GM10266 (cell line): ENCODE results near the gene KCND3.

Experiments used
- DNase-seq: peaks from one replicate; pipeline ENCODE4 v3.0.0; 2012; ENCODE audit errors: extremely low spot score
- TF ChIP-seq, protein P1 (sequence below): IDR thresholded peaks from 2 replicates; pipeline ENCODE4 v1.5.1; 2012; ENCODE audit warnings: mild to moderate bottlenecking, low read depth; ENCODE audit not compliant: control insufficient read depth, insufficient read depth; ENCODE audit errors: missing control alignments

The KCND3 gene

DNA sequence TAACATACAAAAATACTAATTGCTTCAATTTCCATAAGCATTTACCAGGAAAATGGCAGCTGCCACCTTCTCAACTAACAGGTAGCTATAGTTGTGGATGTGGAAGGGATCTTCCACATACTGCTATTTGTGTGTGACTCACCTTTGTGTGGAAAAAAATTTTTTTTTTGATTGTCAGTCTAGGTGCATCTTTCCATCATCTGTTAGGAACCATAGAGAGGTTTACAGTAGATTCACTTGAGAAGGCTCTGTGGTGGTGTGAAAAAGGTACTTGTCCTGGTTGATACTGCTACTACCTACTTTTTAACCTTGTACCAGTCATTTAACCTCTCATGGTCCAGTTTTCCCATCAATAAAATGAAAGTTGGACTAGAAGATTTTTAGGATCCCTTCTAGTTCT, 220.8 kb downstream of the KCND3 start:
- no peak for DNase-seq
- TF ChIP-seq, protein P1, sequence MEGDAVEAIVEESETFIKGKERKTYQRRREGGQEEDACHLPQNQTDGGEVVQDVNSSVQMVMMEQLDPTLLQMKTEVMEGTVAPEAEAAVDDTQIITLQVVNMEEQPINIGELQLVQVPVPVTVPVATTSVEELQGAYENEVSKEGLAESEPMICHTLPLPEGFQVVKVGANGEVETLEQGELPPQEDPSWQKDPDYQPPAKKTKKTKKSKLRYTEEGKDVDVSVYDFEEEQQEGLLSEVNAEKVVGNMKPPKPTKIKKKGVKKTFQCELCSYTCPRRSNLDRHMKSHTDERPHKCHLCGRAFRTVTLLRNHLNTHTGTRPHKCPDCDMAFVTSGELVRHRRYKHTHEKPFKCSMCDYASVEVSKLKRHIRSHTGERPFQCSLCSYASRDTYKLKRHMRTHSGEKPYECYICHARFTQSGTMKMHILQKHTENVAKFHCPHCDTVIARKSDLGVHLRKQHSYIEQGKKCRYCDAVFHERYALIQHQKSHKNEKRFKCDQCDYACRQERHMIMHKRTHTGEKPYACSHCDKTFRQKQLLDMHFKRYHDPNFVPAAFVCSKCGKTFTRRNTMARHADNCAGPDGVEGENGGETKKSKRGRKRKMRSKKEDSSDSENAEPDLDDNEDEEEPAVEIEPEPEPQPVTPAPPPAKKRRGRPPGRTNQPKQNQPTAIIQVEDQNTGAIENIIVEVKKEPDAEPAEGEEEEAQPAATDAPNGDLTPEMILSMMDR = no peak

- no peak for DNase-seq
- TF ChIP-seq, protein P1 = no peak
Observed at GRCh38 chr1:111768023-111768422, 221.4 kb downstream of the KCND3 start.

DNA sequence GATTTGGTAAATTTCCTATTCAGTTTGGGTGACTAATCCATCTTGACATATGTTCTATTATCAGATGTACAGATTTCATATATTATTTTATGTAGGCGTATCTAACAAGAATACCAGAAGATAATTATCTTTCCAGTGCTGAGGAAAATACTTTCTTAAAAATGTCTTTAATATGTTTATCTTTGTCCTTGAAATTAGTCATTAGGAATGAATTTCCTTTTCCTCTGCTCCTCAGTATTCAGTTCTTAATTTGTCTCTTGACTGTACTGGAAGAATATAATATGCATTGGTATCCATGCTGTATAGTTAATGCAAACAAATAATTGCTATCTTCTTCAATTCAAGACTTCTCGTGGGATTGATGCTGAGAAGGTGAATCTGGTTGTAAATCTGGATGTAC, 227.1 kb downstream of the KCND3 start:
- no peak for DNase-seq
- TF ChIP-seq, protein P1 = no peak

- DNase-seq = no peak
- TF ChIP-seq, protein P1 = no peak
Observed at GRCh38 chr1:111761717-111762116, 227.8 kb downstream of the KCND3 start.

DNA sequence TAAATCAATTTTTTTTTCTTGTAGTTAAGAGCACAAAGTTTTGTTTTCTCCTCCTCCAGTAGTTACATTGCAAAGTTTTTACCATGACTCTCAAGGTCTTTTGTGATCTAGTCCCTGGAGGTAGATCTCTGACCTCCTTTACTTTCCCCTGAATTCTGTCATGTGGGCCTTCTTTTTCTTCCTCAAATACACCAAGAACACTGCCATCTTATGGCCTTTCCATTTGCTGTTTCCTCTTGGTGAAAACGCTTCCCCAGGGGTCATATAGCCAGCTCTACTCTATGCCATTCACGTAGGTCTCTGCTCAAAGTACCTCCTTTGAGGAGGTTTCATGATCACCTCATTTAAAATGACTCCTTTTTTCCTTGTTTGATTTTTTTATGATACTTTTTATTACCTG, 231.1 kb downstream of the KCND3 start:
- DNase-seq = no peak
- TF ChIP-seq, protein P1 = peak; percentile 3

- TF ChIP-seq, protein P1 = no peak
Observed at GRCh38 chr1:111756124-111756513, 233.3 kb downstream of the KCND3 start.

DNA sequence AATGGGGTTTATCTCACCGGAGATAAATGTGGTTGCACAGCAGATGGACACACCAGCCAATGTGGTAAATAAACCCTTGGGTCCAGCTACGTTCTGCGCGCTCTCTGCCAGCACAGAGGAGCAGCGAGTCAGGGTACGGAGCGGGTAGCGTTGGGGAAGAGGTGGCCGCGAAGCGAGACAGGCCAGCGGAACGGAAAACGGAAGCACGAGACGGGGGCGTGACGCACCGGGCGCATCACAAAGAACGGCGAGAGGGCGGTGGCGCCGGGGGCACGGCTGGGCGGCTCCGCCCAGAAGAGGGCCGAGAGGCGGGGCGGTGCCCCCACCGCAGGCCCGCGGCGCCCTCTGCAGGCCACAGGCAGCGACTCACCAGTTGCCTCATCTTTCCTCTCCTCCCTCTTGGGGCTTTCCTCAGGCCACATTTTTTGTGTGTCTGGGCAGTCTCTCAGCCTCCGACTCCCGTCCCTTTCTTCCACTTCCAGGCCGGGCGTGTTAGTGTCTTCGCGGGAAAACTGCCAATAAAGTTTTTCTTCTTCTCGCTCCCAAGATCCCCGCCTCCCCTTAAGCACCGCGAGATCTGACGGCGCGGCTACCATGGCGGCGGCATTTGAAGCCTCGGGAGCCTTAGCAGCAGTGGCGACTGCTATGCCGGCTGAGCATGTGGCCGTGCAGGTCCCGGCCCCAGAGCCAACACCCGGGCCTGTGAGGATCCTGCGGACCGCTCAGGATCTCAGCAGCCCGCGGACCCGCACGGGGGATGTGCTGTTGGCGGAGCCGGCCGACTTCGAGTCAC, 233.9 kb downstream of the KCND3 start, which contains the start of gene DDX20:
Gene DDX20 (plus strand): TSS at position 571 of the 793 bp plus-strand sequence. CDS start 24 bp downstream, at position 595.
- TF ChIP-seq, protein P1 = peak; percentile 92
- peak; percentile 96 for DNase-seq

More at GRCh38 chr1:111756124-111756513, 233.3 kb downstream of the KCND3 start:
- no peak for DNase-seq
